Amniotic stem cell (primary cell): ENCODE measurements around the gene RALGAPB.
"Not testable (repeated sequence)": the region's sequence is repeated elsewhere in the genome, so short reads cannot be mapped to it uniquely, and the experiment has no call there.

Experiments
- DNase-seq: peaks from one replicate; lab custom pipeline; 2025; lab: John Stamatoyannopoulos, UW

Gene RALGAPB

DNA sequence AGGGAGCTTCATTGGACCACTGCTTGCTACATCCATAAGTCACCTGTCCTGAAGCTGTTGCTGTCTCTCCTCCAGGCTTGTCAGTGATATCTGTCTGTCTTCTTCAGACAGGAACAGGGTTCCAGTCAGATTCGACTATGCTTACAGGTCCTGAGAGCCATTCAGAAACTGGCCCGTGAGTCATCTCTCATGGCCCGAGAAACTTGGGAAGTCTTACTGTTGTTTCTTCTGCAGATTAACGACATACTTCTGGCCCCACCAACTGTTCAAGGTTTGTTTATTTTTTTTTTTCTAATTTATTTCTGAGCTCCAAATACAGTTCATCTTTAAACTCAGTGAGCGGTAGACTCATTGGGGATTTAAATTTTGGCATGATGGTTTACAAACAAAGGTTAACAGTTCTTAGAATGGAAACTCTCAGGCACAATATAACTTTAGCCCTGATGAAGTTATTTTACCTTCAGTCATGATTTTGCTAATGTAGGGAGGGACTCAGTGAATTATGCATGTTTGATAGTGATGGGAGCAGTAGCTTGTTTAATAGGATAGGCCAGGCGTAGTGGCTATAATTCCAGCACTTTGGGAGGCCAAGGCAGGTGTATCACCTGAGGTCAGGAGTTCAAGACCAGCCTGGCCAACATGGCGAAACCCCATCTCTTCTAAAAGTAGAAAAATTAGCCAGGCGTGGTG lies 24.7 kb downstream of the RALGAPB start:
- no peak for DNase-seq

GRCh38 chr20:38498909-38499308 lies 26.3 kb downstream of the RALGAPB start:
- no peak for DNase-seq

DNA sequence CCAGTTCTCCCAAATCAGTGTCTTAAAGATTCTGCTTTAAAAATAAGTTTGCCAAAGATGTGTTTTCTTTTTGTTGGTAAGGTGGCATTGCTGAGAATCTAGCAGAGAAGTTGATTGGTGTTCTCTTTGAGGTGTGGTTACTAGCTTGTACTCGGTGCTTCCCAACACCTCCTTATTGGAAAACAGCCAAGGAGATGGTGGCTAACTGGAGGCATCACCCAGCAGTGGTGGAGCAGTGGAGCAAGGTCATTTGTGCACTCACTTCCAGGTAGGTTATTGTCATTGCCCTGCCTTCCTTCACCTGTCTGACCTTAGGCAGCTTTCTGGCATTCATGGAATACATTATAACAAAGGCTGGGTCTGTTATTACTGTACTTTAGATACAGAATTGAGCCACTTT lies 26.7 kb downstream of the RALGAPB start:
- no peak for DNase-seq

DNA sequence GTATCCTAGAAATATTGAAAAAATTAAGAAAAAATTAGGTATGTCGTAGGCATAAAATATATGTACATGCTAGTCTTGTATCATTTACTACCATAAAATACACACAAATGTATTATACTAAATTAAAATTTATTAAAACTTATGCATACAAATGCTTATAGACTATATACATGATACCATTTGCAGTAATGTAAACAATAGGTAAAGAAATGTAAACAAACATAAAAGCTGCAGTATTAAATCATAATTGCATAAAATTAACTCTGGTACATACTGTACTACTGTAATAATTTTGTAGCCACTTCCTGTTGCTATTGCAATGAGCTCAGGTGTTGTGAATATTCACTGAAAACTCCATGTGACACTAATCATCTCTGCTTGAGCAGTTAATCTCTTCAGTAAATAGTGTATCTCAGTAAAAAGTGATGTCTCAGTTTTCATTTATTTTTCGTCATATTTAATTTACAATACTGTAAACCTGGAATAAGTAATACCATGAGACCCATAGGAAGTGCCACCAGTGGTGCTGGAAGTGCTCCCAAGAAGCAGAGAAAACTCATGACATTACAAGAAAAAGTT lies 29.3 kb downstream of the RALGAPB start:
- DNase-seq: no peak

- DNase-seq: no peak
These were observed 31.9 kb downstream of the RALGAPB start for GRCh38 chr20:38504368-38505090.

DNA sequence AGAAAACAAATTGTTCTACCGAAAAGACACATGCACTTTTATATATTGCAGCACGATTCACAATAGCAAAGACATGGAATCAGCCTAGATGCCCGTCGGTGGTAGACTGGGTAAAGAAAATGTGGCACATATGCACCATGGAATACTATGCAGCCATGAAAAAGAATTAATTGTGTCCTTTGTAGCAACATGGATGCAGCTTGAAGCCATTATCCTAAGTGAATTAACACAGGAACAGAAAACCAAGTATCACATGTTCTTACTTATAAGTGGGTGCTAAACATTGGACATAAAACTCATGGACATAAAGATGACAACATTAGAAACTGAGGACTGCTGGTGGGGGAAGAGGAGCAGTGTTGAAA lies 32.4 kb downstream of the RALGAPB start:
- DNase-seq: no peak

DNA sequence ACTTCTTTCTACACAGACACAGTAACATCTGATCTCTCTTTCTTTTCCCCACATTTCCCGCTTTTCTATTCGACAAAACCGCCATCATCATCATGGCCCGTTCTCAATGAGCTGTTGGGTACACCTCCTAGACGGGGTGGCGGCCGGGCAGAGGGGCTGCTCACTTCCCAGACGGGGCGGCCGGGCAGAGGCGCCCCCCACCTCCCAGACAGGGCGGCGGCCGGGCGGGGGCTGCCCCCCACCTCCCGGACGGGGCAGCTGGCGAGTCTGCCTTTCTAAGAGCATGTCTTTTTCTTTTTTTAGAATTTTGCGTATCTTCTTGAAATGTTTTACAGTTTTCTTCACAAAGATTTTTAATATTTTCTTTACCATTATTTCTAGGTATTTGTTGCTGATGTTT lies 39.1 kb downstream of the RALGAPB start:
- not testable (repeated sequence) for DNase-seq

DNA sequence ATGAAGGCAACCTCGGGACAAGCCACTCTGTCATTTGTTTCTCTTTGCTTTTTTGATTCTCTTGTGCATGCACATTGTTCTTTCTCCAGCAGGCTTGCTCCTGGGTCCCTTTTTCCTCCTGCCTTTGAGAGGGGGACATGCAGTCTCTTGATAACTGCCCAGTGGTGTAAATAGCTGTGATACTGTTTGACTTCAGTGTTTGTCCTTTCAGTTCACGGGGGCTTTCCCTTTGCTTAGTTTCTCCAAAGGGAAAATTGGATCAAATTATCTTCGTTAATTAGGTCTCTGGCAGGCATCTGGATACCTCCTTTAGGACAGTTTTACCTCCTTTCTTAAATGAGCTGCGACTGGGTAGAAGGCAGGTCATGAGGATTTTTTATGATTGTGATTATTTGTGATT lies 41.5 kb downstream of the RALGAPB start:
- DNase-seq: no peak

GRCh38 chr20:38514947-38515346 lies 42.3 kb downstream of the RALGAPB start:
- no peak for DNase-seq

GRCh38 chr20:38515631-38516030 lies 43.0 kb downstream of the RALGAPB start:
- DNase-seq: no peak

DNA sequence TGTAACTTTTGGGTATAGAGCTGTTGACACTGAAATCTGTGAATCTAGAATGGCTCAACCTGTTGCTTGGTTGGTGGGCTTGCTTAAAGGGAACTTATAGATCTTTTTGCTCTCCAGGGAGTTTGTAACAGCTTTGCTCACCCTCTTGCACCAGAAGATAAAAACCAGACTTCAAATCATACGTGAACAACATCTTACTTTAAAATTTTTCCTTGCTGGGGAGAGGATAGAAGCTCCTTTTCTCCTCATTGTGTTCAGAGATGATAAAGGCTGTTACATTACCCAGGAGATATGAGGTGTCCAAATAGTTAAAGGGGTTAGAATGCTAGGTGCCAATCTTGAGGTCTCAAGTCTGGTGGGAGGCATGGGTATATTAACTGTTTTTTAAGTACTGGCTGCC lies 46.8 kb downstream of the RALGAPB start:
- DNase-seq: no peak

DNA sequence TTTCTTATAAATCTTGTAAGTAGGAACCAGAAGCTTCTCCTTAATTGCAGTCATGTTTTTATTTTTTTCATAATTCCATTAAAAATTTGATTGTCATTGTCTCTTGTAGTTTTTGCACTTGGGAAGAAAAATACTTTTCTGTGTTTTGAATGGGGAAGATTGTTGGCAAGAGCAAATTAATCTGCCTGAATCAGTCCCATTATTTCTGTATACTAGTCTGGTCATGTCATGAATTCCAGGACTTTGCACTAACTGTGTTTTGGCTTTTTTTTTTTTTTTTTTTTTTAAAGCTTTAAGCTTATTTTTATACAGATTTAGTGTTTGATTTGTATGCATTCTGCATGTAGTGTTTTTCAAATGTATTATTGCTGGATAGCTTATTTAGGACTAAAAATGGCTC lies 47.6 kb downstream of the RALGAPB start:
- no peak for DNase-seq

DNA sequence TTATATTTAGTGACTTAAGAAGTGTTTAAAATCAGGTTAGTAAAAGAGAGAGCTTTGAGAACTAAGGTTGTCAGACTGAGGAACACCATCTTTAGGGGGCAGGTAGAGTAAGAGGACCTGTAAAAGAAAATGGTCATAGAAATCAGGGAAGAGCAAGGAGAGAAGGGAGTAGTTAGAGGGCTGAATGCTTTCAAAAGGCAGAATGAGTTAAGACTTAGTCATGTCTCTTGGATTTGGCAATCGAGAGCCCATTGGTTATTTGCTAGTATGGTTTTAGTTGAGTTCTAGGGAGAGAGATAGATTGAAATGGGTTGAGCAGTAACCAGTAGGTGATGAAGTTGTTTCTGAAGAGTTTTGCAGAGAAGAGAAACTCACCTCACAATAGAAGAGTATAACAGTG lies 51.1 kb downstream of the RALGAPB start:
- DNase-seq: no peak

- no peak for DNase-seq
These were observed 55.5 kb downstream of the RALGAPB start for GRCh38 chr20:38528167-38528566.

DNA sequence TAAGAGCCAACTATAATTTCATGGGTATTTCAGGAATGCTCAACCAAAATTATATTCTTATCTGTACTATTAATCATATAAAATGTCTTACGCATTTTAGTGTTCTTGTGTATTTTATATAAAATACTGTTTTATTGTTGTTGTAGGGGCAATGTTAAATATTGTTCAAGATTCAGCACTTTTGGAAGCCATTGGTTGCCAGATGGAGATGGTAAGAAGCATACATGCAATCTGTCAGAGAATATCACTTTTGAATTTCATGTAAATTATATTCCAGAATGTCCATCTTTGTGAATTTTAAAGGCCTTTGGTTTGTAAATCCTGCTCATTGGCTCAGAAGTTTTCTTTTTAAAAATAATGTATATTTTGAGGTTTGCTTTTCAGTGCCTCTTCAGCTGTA lies 58.4 kb downstream of the RALGAPB start:
- no peak for DNase-seq

DNA sequence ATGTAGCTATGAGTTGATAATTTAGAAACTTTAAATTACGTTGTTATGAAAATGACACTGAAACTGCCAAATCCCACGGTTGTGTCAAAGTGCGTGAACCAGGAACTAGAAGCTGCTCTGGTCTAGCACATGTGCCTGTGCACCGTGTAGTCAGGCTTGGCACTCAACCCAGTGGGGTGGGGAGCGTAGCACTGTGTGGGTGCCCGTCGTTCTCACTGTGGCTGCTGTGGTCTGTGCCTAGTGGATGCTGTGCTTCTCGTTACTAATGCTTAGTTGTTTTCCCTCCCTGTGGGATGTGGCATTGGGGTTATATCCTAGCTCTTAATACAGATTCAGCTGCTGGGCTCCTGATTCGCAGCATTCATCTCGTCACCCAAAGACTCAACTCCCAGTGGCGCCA lies 62.1 kb downstream of the RALGAPB start:
- no peak for DNase-seq

DNA sequence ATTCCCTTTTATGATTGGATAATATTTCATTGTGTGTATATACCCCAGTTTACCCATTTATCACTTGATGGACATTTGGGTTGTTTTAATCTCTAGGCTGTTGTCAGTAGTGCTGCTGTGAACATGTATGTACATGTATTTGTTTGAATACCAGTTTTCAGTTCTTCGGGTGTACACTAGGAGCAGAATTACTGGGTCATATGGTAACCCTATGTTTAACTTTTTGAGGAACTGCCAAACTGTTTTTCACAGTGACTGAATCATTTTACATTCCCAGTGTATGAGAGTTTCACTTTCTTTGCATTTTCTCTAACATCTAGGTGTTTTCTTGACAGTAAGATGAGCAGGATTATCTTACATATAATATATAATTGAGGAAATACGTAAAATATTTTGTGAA lies 63.7 kb downstream of the RALGAPB start:
- no peak for DNase-seq

DNA sequence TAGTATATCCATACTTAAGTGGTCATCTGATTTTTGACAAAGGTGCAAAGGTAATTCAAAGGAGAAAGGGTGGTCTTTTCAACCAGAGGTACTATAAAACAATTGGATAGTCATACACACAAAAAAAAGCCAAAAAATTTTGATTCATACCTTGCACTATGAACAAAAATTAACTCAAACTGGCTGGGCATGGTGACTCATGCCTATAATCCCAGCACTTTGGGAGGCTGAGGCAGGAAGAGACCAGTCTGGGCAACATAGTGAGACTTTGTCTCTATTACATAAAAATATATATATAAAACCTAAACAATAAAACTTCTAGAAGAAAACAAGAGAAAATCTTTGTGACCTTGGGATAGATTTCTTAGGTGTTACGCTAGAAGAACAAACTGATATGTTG lies 64.5 kb downstream of the RALGAPB start:
- DNase-seq: no peak

DNA sequence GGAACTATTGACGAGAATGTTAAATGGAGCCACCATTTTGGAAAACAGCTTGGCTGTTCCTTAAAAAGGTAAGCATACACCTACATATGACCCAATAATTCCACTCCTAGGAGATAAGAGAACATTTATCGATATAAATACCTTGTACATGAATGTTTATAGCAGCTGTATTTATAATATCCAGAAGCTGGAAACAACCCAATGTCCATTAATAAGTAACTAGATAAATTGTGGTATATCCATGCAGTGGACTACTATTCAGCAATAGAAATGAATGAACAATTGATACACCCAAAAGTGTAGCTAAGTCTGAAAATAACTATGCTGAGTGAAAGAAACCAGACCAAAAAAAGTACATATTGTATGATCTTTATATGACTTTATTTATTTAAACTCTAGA lies 66.1 kb downstream of the RALGAPB start:
- DNase-seq: no peak

- DNase-seq: no peak
These were observed 70.6 kb downstream of the RALGAPB start for GRCh38 chr20:38543014-38543906.

DNA sequence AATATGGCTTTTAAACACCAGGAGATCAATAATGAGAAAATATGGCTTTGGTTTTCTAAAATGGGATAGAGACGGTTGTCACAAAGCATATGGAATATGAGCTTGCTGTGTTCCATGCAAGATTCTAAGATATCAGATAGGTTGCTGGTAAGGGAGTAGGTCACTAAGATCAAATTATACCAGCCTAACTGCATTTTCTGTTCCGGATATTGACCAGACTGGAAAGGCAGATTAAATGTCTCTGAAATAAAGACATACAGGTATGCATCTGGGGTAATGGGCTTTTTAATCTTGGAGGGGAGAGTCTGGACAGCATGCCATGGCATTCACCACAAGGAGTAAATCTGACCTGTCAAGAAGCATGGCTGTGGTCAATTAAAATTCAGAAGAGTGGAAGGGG lies 73.1 kb downstream of the RALGAPB start:
- no peak for DNase-seq

DNA sequence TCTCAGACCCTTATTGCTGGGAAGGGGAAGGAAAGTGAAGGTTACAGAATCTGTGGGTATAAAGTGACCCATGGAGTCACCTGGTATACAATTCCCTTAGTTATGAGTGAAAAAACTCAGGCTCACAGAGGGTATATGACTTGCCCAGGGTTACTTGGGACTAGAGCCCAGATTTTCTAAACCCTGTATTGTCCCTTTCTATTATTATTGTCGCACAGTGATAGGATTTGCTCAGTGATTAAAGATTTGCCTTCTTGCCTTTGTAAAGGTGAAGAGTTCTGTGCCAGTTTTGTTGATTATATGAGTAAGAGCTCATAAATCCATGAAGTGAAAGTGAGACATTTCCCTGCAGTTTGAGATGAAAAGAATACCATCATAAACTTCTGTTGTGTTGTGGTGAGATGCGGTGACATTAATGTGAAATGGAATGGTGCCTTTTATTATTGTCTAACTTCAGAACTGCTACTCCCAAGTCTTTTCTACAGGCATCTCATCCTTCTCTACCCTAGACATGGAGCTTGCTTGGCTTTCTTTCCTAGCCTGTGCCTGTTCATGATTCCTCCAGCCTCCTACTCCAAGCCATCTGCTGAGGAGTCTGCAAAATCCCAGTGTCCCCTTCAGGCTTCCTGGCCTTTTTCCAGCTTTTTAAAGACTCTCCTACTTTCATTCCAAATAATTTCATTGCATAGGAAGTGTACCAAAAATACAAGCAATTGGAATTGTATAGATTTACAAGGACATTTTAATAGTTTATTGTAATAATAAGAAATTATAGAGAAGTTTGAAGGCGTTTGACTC lies 74.8 kb downstream of the RALGAPB start:
- no peak for DNase-seq
